Liver (tissue), 9 donors: ENCODE measurements around the gene ASPG. TPM values are rescaled to one million over a fixed set of nuclear protein-coding genes. Genes with fewer than 3 reads are reported as not detected.

Experiments
- DNase-seq: peaks from one replicate; pipeline ENCODE4 v3.0.0-alpha.2; 2017; ENCODE audit warnings: low spot score
- H3K27ac ChIP-seq, 2 donors: one replicate each; pipeline ENCODE4 v1.7.0; 2013; ENCODE audit warnings: inconsistent platforms in 2 of 2, low read length in 2 of 2, control low read depth in 1 of 2, low read depth in 1 of 2, mild to moderate bottlenecking in 1 of 2
- H3K27me3 ChIP-seq, 4 donors: one replicate each; pipeline versions ENCODE4 v1.6.1 to v1.7.0; 2013; ENCODE audit warnings: low read length in 3 of 4, inconsistent platforms in 1 of 4, mild to moderate bottlenecking in 1 of 4, moderate library complexity in 1 of 4; ENCODE audit not compliant: control insufficient read depth in 4 of 4, insufficient read depth in 4 of 4
- H3K36me3 ChIP-seq, 4 donors: one replicate each; pipeline versions ENCODE4 v1.6.1 to v1.7.0; 2013; ENCODE audit warnings: low read length in 3 of 4, mild to moderate bottlenecking in 3 of 4, low read depth in 1 of 4, moderate library complexity in 1 of 4; ENCODE audit not compliant: control insufficient read depth in 4 of 4, insufficient read depth in 3 of 4
- H3K4me1 ChIP-seq, 4 donors: one replicate each; pipeline versions ENCODE4 v1.6.1 to v1.7.0; 2013; ENCODE audit warnings: low read length in 3 of 4, mild to moderate bottlenecking in 3 of 4, moderate library complexity in 1 of 4; ENCODE audit not compliant: control insufficient read depth in 4 of 4, insufficient read depth in 4 of 4
- H3K4me3 ChIP-seq, 3 donors: one replicate each; pipeline versions ENCODE4 v1.6.1 to v1.7.0; 2013; ENCODE audit warnings: low read length in 3 of 3, control low read depth in 1 of 3, low read depth in 1 of 3, mild to moderate bottlenecking in 1 of 3
- H3K9ac ChIP-seq, 2 donors: one replicate each; pipeline ENCODE4 v1.7.0; 2013; ENCODE audit warnings: low read length in 2 of 2, mild to moderate bottlenecking in 2 of 2, moderate library complexity in 2 of 2, control low read depth in 1 of 2, low read depth in 1 of 2
- H3K9me3 ChIP-seq, 4 donors: one replicate each; pipeline versions ENCODE4 v1.6.1 to v1.7.0; 2013; ENCODE audit warnings: low read length in 3 of 4; ENCODE audit not compliant: control insufficient read depth in 4 of 4
- EGR1 ChIP-seq, 2 donors: IDR thresholded peaks; 2 replicates each; pipeline ENCODE4 v1.6.1; 2016 to 2018; ENCODE audit warnings: antibody characterized with exemption in 2 of 2, low read depth in 2 of 2
- FOXA2 ChIP-seq: IDR thresholded peaks from 2 replicates; pipeline ENCODE4 v1.6.1; 2016; ENCODE audit warnings: antibody characterized with exemption
- GABPA ChIP-seq, 2 donors: IDR thresholded peaks in 1 of 2; conservative IDR thresholded peaks in 1 of 2; 2 replicates each; pipeline ENCODE4 v1.6.1; 2016; ENCODE audit warnings: antibody characterized with exemption in 2 of 2, mild to moderate bottlenecking in 1 of 2, moderate library complexity in 1 of 2
- HNF4A ChIP-seq, 2 donors: conservative IDR thresholded peaks; 2 replicates each; pipeline ENCODE4 v1.6.1; 2016; ENCODE audit warnings: antibody characterized with exemption in 2 of 2, mild to moderate bottlenecking in 2 of 2
- HNF4G ChIP-seq: IDR thresholded peaks from 2 replicates; pipeline ENCODE4 v1.6.1; 2016; ENCODE audit warnings: antibody characterized with exemption
- JUND ChIP-seq, 2 donors: IDR thresholded peaks; 2 replicates each; pipeline ENCODE4 v1.6.1; 2016; ENCODE audit warnings: antibody characterized with exemption in 2 of 2
- RAD21 ChIP-seq, 2 donors: IDR thresholded peaks; 2 replicates each; pipeline ENCODE4 v1.6.1; 2016; ENCODE audit warnings: antibody characterized with exemption in 2 of 2, mild to moderate bottlenecking in 2 of 2
- REST ChIP-seq: IDR thresholded peaks from 2 replicates; pipeline ENCODE4 v1.6.1; 2016; ENCODE audit warnings: antibody characterized with exemption, mild to moderate bottlenecking
- RXRA ChIP-seq, 2 donors: IDR thresholded peaks; 2 replicates each; pipeline ENCODE4 v1.6.1; 2017 to 2018; ENCODE audit warnings: antibody characterized with exemption in 2 of 2, mild to moderate bottlenecking in 1 of 2
- SP1 ChIP-seq: IDR thresholded peaks from 2 replicates; pipeline ENCODE4 v1.6.1; 2018; ENCODE audit warnings: antibody characterized with exemption, mild to moderate bottlenecking
- TAF1 ChIP-seq: conservative IDR thresholded peaks from 2 replicates; pipeline ENCODE4 v1.6.1; 2016; ENCODE audit warnings: antibody characterized with exemption, mild to moderate bottlenecking
- WGBS: extraction: QIAGEN DNeasy Blood & Tissue Kit; methylation state at CpG from one replicate; pipeline ENCODE4 v1.1.7; 2013; 5-methylcytosine and 5-hydroxymethylcytosine counted together
- polyA plus RNA-seq, 2 donors: library from polyadenylated mRNA; stranded (reverse) in 1 of 2; unstranded in 1 of 2; fragments of 200-250 nt in 1 of 2; fragments of >200 nt in 1 of 2; fragmentation: Nextera tagmentation in 1 of 2; extraction: Ambion mirVana in 1 of 2; gene quantifications; one replicate each; pipeline versions ENCODE4 v1.2.1 to v1.2.3, GENCODE V29; 2013 to 2015
- total RNA-seq, 2 donors: library from RNA; depleted of rRNA; stranded (reverse); fragments of >200 nt; gene quantifications; one replicate each; pipeline ENCODE4 v1.2.3, GENCODE V29; 2014
- TF ChIP-seq, protein P1 (sequence below): IDR thresholded peaks from 2 replicates; pipeline ENCODE4 v1.6.1; 2016; ENCODE audit warnings: antibody characterized with exemption
- TF ChIP-seq, protein P2 (sequence below): IDR thresholded peaks from 2 replicates; pipeline ENCODE4 v1.6.1; 2016; ENCODE audit warnings: antibody characterized with exemption
- TF ChIP-seq, protein P3 (sequence below): IDR thresholded peaks from 2 replicates; pipeline ENCODE4 v1.6.1; 2016; ENCODE audit warnings: antibody characterized with exemption
- donor health status: healthy.
- donor health status: healthy.
- donor health status: healthy.
- donor health status: healthy.
- donor health status: healthy.

Gene ASPG
- 100 to 1,000 TPM in 1 of 2 donors, 10 to 100 TPM in 1; 42.4 to 112 TPM for total RNA-seq
- polyA plus RNA-seq, result 100 to 1,000 TPM; 108 to 158 TPM

GRCh38 chr14:104085032-104085888 is at the start of gene ASPG:
Gene ASPG (plus strand): TSS chr14:104085700. CDS start chr14:104085771, 71 bp downstream.
- H3K9me3 ChIP-seq, result no peaks in the 10 kb centered on the region
- H3K27me3 ChIP-seq, result no peaks in the 10 kb centered on the region
- TF ChIP-seq JUND (IDR thresholded peaks at IDR 0.05) (no peak), RXRA (IDR thresholded peaks at IDR 0.05) (no peak), REST (no peak), FOXA2 (no peak)
- peak; percentile 74 for DNase-seq
- H3K4me3 ChIP-seq, result peak within 1 kb of the TSS; percentile 34 to 75 (median 63)
- peaks cover 17 to 54% (median 31%) of the 10 kb centered on the region in 4 donors for H3K4me1 ChIP-seq
- 11% methylated on average over 70 of the region's 70 CpGs for WGBS
- H3K9ac ChIP-seq, result peak within 1 kb of the TSS; percentile 32 to 85
- peak within 1 kb of the TSS; percentile 85 to 96 for H3K27ac ChIP-seq
- H3K36me3 ChIP-seq, result no peaks in the 10 kb centered on the region

GRCh38 chr14:104036212-104036611 is 49.3 kb upstream of the ASPG start:
- H3K4me1 ChIP-seq, result no peaks in the 10 kb centered on the region
- no peak for DNase-seq
- peaks cover 0 to 3% (median 1%) of the 10 kb centered on the region in 4 donors for H3K27me3 ChIP-seq
- TF ChIP-seq HNF4A (conservative IDR thresholded peaks at IDR 0.05), result no peak
- TF ChIP-seq TAF1, result no peak
- TF ChIP-seq, protein P1, sequence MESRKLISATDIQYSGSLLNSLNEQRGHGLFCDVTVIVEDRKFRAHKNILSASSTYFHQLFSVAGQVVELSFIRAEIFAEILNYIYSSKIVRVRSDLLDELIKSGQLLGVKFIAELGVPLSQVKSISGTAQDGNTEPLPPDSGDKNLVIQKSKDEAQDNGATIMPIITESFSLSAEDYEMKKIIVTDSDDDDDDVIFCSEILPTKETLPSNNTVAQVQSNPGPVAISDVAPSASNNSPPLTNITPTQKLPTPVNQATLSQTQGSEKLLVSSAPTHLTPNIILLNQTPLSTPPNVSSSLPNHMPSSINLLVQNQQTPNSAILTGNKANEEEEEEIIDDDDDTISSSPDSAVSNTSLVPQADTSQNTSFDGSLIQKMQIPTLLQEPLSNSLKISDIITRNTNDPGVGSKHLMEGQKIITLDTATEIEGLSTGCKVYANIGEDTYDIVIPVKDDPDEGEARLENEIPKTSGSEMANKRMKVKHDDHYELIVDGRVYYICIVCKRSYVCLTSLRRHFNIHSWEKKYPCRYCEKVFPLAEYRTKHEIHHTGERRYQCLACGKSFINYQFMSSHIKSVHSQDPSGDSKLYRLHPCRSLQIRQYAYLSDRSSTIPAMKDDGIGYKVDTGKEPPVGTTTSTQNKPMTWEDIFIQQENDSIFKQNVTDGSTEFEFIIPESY, result no peak
- TF ChIP-seq RXRA (IDR thresholded peaks at IDR 0.05), result no peak
- TF ChIP-seq RAD21 (IDR thresholded peaks at IDR 0.05), result no peak
- TF ChIP-seq JUND (IDR thresholded peaks at IDR 0.05), result no peak
- TF ChIP-seq SP1, result no peak
- no peak for TF ChIP-seq HNF4G
- no peak for TF ChIP-seq EGR1 (IDR thresholded peaks at IDR 0.05; ENCODE audit: low read depth in 2 of 2)
- no peak overlapping the region for H3K9ac ChIP-seq
- WGBS, result 81% methylated on average over 7 of the region's 7 CpGs
- H3K36me3 ChIP-seq, result no peaks in the 10 kb centered on the region
- no peak overlapping the region for H3K27ac ChIP-seq
- H3K4me3 ChIP-seq, result no peak overlapping the region
- no peaks in the 10 kb centered on the region for H3K9me3 ChIP-seq

DNA sequence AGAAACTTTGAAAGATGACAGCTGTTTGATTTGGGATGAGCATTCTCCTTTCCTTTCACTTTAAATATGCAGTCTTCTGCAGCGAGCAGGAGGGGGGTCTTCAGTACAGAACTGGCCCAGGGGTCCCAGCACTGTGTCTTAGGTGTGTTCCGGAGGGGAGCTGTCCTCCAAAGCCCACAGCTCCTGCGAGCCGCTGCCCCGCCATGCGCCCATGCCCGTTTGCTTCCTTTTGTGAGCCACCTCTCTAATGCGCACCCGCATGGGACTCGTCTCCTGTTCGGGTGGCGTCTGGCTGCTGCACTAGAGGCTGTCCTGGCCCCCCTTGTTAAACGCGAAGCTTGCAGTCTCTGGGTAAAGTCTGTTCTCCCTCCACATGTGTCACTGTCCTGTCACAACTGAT is 48.4 kb upstream of the ASPG start:
- WGBS, result 80% methylated on average over 14 of the region's 14 CpGs
- Histone ChIP-seq H3K4me3 (no peak overlapping the region), H3K27me3 (peaks cover 0 to 3% (median 1%) of the 10 kb centered on the region in 4 donors), H3K9ac (no peak overlapping the region), H3K27ac (no peak overlapping the region), H3K9me3 (no peaks in the 10 kb centered on the region), H3K4me1 (no peaks in the 10 kb centered on the region), H3K36me3 (no peaks in the 10 kb centered on the region)
- TF ChIP-seq, protein P2, sequence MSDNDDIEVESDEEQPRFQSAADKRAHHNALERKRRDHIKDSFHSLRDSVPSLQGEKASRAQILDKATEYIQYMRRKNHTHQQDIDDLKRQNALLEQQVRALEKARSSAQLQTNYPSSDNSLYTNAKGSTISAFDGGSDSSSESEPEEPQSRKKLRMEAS, result no peak
- TF ChIP-seq, protein P3, sequence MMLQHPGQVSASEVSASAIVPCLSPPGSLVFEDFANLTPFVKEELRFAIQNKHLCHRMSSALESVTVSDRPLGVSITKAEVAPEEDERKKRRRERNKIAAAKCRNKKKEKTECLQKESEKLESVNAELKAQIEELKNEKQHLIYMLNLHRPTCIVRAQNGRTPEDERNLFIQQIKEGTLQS, result no peak
- TF ChIP-seq FOXA2 (no peak), JUND (IDR thresholded peaks at IDR 0.05) (no peak), SP1 (no peak), GABPA (IDR thresholded peaks at IDR 0.05 in 1 of 2, conservative IDR thresholded peaks at IDR 0.05 in 1 of 2) (no peak), REST (no peak)
- no peak for DNase-seq
